Mononuclear cell (primary cell): ENCODE results near the gene EFHD1. TPM values are rescaled to one million over a fixed set of nuclear protein-coding genes. Genes with fewer than 3 reads are reported as not detected.
"Not testable (repeated sequence)": the region's sequence is repeated elsewhere in the genome, so short reads cannot be mapped to it uniquely, and the experiment has no call there.

Source experiments
- H3K27me3 ChIP-seq: 2 replicates; pipeline ENCODE4 v1.6.0; 2011; ENCODE audit warnings: low read length, control low read depth; ENCODE audit not compliant: insufficient read depth
- H3K4me1 ChIP-seq: 2 replicates; pipeline ENCODE4 v1.5.1; 2011; ENCODE audit warnings: mild to moderate bottlenecking, low read length, control low read depth; ENCODE audit not compliant: insufficient read depth
- H3K4me3 ChIP-seq: 2 replicates; pipeline ENCODE4 v1.5.1; 2011; ENCODE audit warnings: mild to moderate bottlenecking, low read length, moderate library complexity
- H3K9me3 ChIP-seq: 2 replicates; pipeline ENCODE4 v1.5.1; 2011; ENCODE audit warnings: low read depth, mild to moderate bottlenecking, control low read depth, low read length
- total RNA-seq: library from RNA; depleted of rRNA; stranded (reverse); fragments of >200 nt; gene quantifications from one replicate; pipeline ENCODE4 v1.2.3, GENCODE V29; 2012

The EFHD1 gene
- total RNA-seq, 1 donor, result 0.42 TPM

- Histone ChIP-seq H3K4me3 (no peak overlapping the region), H3K27me3 (no peaks in the 10 kb centered on the region), H3K4me1 (no peaks in the 10 kb centered on the region), H3K9me3 (no peaks in the 10 kb centered on the region)
Measured at GRCh38 chr2:232653441-232653840, 20.0 kb downstream of the EFHD1 start.

GRCh38 chr2:232655392-232655791 is 22.0 kb downstream of the EFHD1 start:
- no peaks in the 10 kb centered on the region for H3K4me1 ChIP-seq
- H3K9me3 ChIP-seq, result no peaks in the 10 kb centered on the region
- no peaks in the 10 kb centered on the region for H3K27me3 ChIP-seq
- no peak overlapping the region for H3K4me3 ChIP-seq

DNA sequence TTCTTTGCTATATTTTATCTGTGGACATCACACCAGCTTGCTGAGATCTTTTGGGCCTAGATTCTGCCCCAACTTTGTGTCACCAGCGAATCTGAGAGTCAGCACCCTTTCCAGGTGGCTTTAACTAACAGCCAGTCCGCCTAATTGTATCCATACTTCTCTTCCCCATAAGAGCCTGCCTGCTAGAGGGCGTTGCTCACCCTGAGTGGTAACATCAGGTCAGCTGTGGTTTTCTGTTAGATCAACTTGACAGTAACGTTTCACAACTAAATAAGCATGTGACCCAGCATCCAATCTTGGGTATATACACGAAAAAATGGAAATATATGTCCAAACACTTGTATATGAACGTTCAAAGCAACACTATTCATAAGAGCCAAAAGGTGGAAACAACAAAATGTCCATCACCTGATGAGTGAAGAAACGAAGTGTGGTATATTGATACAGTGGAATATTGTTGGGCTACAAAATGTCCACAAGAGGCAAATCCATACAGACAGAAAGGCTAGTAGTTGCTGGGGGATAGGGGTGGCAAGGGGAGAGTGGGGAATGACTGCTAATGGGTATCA is 24.9 kb downstream of the EFHD1 start:
- Histone ChIP-seq H3K27me3 (no peaks in the 10 kb centered on the region), H3K9me3 (no peaks in the 10 kb centered on the region), H3K4me1 (no peaks in the 10 kb centered on the region), H3K4me3 (no peak overlapping the region)

DNA sequence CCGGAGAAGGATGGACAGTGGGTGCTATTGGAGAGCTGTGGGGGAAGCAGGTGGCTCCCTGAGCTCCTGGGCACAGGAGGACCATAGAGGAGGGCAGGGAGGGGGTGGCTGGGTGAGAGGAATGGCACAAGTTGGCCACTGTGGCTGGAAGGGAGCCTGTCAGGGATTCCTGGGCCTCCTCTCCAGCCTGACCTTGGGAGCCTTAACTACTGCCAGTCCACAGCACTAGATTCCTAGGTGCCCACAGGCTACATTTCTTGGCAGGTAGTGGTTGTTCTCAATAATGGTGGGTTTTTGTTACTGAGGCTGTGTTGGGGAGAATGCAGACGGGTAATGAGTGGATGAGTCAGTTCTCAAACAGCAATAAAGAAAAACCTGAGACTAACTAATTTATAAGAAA is 26.0 kb downstream of the EFHD1 start:
- H3K4me1 ChIP-seq, result no peaks in the 10 kb centered on the region
- H3K9me3 ChIP-seq, result no peaks in the 10 kb centered on the region
- no peaks in the 10 kb centered on the region for H3K27me3 ChIP-seq
- H3K4me3 ChIP-seq, result no peak overlapping the region

- Histone ChIP-seq H3K9me3 (no peaks in the 10 kb centered on the region), H3K27me3 (no peaks in the 10 kb centered on the region), H3K4me3 (no peak overlapping the region), H3K4me1 (no peaks in the 10 kb centered on the region)
Measured at GRCh38 chr2:232662486-232663260, 29.3 kb downstream of the EFHD1 start.

- Histone ChIP-seq H3K9me3 (no peaks in the 10 kb centered on the region), H3K27me3 (no peaks in the 10 kb centered on the region), H3K4me1 (no peaks in the 10 kb centered on the region), H3K4me3 (no peak overlapping the region)
Measured at GRCh38 chr2:232666051-232666805, 32.8 kb downstream of the EFHD1 start.

DNA sequence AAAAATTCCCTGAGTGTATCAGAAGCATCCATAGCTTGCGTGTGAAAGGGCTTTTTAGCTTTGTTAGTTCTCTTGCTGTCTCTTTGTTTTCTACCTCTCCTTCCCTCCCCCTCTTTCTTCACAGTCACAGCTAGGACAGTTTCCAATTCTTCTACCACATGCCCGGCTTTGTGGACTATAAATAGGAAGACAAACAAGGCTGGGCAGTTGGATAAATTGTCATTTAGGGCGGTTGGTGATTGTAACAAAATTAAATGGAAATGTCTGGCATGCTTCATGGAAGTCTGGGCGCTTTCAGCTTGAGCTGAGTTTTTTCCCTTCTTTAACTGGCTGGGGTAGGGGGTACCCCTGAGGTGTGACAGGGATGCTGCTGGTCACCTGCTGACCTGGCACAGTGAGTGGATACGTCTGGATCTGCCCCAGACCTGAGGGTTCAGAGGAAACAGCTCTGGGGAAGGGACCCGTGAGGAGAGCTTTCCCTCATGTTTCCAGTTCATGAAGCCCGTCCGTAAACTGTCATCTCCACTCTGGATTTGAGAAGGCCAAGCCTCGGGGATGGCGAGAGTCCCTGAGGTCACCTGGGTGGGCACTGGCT is 34.7 kb downstream of the EFHD1 start:
- Histone ChIP-seq H3K4me3 (no peak overlapping the region), H3K9me3 (no peaks in the 10 kb centered on the region)

GRCh38 chr2:232668805-232669444 is 35.5 kb downstream of the EFHD1 start:
- H3K9me3 ChIP-seq, result no peaks in the 10 kb centered on the region
- H3K4me3 ChIP-seq, result no peak overlapping the region
- no peaks in the 10 kb centered on the region for H3K4me1 ChIP-seq
- no peaks in the 10 kb centered on the region for H3K27me3 ChIP-seq

More for the DNA sequence above, 34.7 kb downstream of the EFHD1 start:
- Histone ChIP-seq H3K4me1 (no peaks in the 10 kb centered on the region), H3K27me3 (no peaks in the 10 kb centered on the region)

GRCh38 chr2:232672588-232672987 is 39.2 kb downstream of the EFHD1 start:
- Histone ChIP-seq H3K27me3 (no peaks in the 10 kb centered on the region), H3K9me3 (no peaks in the 10 kb centered on the region), H3K4me3 (no peak overlapping the region), H3K4me1 (no peaks in the 10 kb centered on the region)

DNA sequence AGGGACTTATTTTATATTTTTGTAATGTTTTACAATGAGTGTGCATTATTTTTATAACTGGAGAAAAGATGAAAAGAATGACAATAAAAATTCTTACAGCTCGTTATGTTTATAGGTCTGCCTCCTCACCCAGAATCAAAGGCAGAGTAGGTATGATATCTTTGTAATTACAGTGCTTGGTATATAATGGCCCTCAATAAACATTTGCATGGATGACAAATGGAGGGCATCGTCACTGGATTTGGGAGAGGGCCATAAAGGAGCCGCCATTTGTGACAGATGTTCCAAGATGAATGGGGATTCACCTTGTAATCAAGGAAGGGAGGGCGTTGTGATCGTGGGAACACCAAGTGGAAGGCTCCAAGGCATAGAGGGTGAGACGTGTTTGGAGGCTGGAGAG is 41.1 kb downstream of the EFHD1 start:
- no peak overlapping the region for H3K4me3 ChIP-seq
- no peaks in the 10 kb centered on the region for H3K27me3 ChIP-seq
- H3K9me3 ChIP-seq, result no peaks in the 10 kb centered on the region
- no peaks in the 10 kb centered on the region for H3K4me1 ChIP-seq

DNA sequence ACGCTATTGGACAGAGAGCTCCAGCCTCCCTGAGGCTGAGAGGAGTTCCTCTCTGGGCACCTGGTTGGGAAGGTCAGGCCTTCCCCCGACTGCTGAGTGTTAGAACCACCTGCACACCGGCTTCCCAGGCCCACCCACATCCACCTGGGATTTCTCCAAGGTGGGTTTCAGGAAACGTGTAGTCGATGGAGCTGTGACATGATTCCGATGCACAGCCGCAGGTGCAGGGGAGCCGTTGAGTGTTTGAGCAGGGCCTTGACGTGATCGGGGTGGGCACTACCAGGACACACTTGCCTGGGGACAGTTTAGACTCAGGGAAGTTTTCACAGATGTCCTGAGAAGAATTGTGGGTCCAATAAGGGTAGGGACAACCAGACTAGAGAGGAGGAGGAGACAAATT is 42.0 kb downstream of the EFHD1 start:
- no peak overlapping the region for H3K4me3 ChIP-seq
- H3K9me3 ChIP-seq, result no peaks in the 10 kb centered on the region
- H3K4me1 ChIP-seq, result no peaks in the 10 kb centered on the region
- H3K27me3 ChIP-seq, result no peaks in the 10 kb centered on the region

- Histone ChIP-seq H3K27me3 (peaks cover 2% of the 10 kb centered on the region), H3K4me1 (no peaks in the 10 kb centered on the region), H3K9me3 (no peaks in the 10 kb centered on the region), H3K4me3 (no peak overlapping the region)
Measured at GRCh38 chr2:232680006-232680405, 46.6 kb downstream of the EFHD1 start.

DNA sequence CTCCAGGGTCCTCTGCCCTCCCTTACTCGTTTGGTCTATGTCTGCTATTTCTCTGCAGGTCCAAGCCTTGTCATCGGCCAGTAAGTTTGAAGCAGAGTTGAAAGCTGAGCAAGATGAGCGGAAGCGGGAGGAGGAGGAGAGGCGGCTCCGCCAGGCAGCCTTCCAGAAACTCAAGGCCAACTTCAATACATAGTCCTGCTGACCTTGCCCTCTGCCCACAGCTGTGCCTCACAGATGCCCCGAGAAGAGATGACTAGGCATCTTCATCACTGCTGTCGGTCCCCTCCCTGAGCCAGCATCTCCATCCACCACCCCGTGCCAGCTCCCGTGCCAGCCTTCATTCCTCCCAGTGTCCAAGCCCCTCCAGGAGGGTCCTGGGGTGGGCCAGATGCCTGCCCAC is 48.1 kb downstream of the EFHD1 start:
- Histone ChIP-seq H3K9me3 (no peaks in the 10 kb centered on the region), H3K4me1 (no peaks in the 10 kb centered on the region), H3K27me3 (peaks cover 2% of the 10 kb centered on the region), H3K4me3 (no peak overlapping the region)

DNA sequence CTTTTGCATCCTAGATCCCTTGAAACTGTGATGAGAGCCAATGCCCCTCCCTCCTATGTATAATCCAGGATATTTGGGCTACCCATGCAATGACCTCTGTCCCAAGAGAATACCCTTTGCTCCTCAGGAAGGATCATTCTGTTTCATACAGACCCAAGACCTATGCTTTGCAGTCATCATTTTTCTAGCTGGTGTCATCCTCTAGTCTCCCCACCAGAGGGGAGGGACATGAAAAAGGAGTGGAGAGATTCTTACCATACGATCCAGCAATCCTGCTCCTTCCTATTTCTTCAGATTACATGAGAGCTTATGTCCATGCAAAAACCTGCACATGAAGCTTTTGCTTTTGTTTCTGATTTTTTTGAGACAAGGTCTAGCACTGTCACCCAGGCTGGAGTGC is 50.0 kb downstream of the EFHD1 start:
- Histone ChIP-seq H3K27me3 (peaks cover 2% of the 10 kb centered on the region), H3K4me1 (no peaks in the 10 kb centered on the region), H3K4me3 (no peak overlapping the region), H3K9me3 (no peaks in the 10 kb centered on the region)

DNA sequence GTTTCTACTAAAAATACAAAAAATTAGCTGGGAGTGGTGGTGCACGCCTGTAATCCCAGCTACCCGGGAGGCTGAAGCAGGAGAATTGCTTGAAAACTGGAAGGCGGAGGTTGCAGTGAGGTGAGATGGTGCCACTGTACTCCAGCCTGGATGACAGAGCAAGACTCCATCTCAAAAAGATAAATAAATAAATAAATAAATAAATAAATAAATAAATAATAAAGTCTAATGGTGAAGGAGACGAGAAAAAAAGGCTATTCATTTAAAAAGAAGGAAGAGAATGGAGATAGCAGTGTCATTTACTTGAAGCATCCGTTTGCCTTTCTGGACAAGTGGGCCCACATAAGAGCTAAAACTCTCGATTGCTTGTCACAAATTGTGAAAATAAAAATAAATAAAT is 52.0 kb downstream of the EFHD1 start:
- H3K9me3 ChIP-seq, H3K27me3 ChIP-seq, H3K4me3 ChIP-seq: not testable (repeated sequence)

More for the DNA sequence above, 52.0 kb downstream of the EFHD1 start:
- H3K4me1 ChIP-seq, result not testable (repeated sequence)
